Activated CD8-positive, alpha-beta T cell treated with anti-CD3 and anti-CD28 coated beads for 36 hours (primary cell): ENCODE data around the gene TNIK. TPM values are rescaled to one million over a fixed set of nuclear protein-coding genes. Genes with fewer than 3 reads are reported as not detected.
A peak's percentile ranks its signal among the peaks of the same experiment; 100 is the strongest.

ENCODE experiments used
- ATAC-seq: fragments of 200-7000 bp; cut with Tn5 transposase; one replicate; pipeline ENCODE4 v1.10.0; 2021; ENCODE audit warnings: mild to moderate bottlenecking, moderate library complexity
- CTCF ChIA-PET: fragments of 350-600 bp; sonication (Branson Sonifier 250); formaldehyde crosslinking; loops from one replicate; lab custom pipeline; 2021; ENCODE audit warnings: antibody characterized with exemption; lab: Charles Lee
- POLR2A ChIA-PET: fragments of 350-600 bp; sonication (Branson Sonifier 250); formaldehyde crosslinking; loops from one replicate; lab custom pipeline; 2021; ENCODE audit warnings: antibody characterized with exemption; lab: Charles Lee
- DNase-seq: peaks from one replicate; pipeline ENCODE4 v3.0.0-alpha.2; 2020
- H3K27ac Mint-ChIP-seq: one replicate; pipeline ENCODE4 v1.8.0; 2021; ENCODE audit warnings: mild to moderate bottlenecking, mixed read lengths
- H3K27me3 Mint-ChIP-seq: one replicate; pipeline ENCODE4 v1.8.0; 2021; ENCODE audit warnings: mixed read lengths
- H3K36me3 Mint-ChIP-seq: one replicate; pipeline ENCODE4 v1.8.0; 2021; ENCODE audit warnings: low read depth, mixed read lengths
- H3K4me1 Mint-ChIP-seq: one replicate; pipeline ENCODE4 v1.8.0; 2021; ENCODE audit warnings: low read depth, mixed read lengths
- H3K4me3 Mint-ChIP-seq: one replicate; pipeline ENCODE4 v1.8.0; 2021; ENCODE audit warnings: mild to moderate bottlenecking, moderate library complexity, mixed read lengths
- H3K9me3 Mint-ChIP-seq: one replicate; pipeline ENCODE4 v1.8.0; 2021; ENCODE audit warnings: mixed read lengths
- intact Hi-C: fragments of 100-400 bp; cut with micrococcal nuclease; formaldehyde crosslinking; loops from one replicate; pipeline ENCODE4 v1.10.0; 2022
- total RNA-seq, 2 experiments: library from RNA; stranded (reverse); gene quantifications; one replicate each; pipeline ENCODE4 v1.2.3, GENCODE V29; 2021
- TF ChIP-seq, protein P1 (sequence below): fragments of 200-600 bp; IDR thresholded peaks from one replicate; pipeline ENCODE4 v1.8.0; 2022; ENCODE audit warnings: antibody characterized with exemption, mild to moderate bottlenecking

Gene TNIK
- total RNA-seq, 2 experiments from 2014 or later = 25.1 to 28.8 TPM

DNA sequence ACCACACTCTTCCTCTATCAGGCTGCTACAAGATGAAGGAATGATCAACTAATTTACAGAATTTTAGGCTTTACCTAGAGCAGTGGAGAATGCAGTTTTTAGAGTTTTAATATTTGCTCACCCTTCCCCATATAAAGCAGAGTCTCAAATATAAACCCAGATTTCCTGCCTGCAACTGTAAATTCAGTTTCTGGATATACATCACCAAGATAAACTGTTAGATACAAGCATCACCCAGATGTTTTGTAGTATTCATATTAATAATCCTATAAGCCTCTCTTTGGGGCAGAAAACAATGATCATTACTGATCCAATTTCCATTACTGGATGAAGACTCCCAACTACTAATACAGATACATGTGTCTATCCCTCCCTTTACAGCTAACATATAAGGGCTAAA lies 205.9 kb downstream of the TNIK start:
- ChIA-PET CTCF (interaction anchor here (1.5 to 2.4 kb wide), 2 partner anchors 9 to 207 kb away, joined by 5 to 7 read pairs; partner anchors contain the start of gene TNIK), POLR2A (no interaction called here)

GRCh38 chr3:171251835-171252234 lies 208.4 kb downstream of the TNIK start:
- Mint-ChIP-seq H3K4me3 (no peak overlapping the region), H3K9me3 (peaks cover 3% of the 10 kb centered on the region), H3K36me3 (peaks cover 19% of the 10 kb centered on the region), H3K27ac (peak overlapping the region; percentile 43), H3K4me1 (peaks cover 73% of the 10 kb centered on the region), H3K27me3 (no peaks in the 10 kb centered on the region)
- ChIA-PET CTCF (interaction anchor here (0.6 kb wide), 1 partner anchor 42 kb away, joined by 3 read pairs; no protein-coding TSS in a partner anchor), POLR2A (no interaction called here)
- DNase-seq = peak; percentile 55
- no peak for ATAC-seq
- intact Hi-C loops = loop anchor here (10.0 kb wide), 1 partner anchor 313 kb away; no protein-coding TSS in a partner anchor
- TF ChIP-seq, protein P1, sequence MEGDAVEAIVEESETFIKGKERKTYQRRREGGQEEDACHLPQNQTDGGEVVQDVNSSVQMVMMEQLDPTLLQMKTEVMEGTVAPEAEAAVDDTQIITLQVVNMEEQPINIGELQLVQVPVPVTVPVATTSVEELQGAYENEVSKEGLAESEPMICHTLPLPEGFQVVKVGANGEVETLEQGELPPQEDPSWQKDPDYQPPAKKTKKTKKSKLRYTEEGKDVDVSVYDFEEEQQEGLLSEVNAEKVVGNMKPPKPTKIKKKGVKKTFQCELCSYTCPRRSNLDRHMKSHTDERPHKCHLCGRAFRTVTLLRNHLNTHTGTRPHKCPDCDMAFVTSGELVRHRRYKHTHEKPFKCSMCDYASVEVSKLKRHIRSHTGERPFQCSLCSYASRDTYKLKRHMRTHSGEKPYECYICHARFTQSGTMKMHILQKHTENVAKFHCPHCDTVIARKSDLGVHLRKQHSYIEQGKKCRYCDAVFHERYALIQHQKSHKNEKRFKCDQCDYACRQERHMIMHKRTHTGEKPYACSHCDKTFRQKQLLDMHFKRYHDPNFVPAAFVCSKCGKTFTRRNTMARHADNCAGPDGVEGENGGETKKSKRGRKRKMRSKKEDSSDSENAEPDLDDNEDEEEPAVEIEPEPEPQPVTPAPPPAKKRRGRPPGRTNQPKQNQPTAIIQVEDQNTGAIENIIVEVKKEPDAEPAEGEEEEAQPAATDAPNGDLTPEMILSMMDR = no peak

More for the DNA sequence above, 205.9 kb downstream of the TNIK start:
- H3K27ac Mint-ChIP-seq = peak overlapping the region; percentile 91
- H3K4me3 Mint-ChIP-seq = no peak overlapping the region
- ATAC-seq (no peak), DNase-seq (no peak)
- TF ChIP-seq, protein P1 = no peak
- peaks cover 19% of the 10 kb centered on the region for H3K36me3 Mint-ChIP-seq
- H3K9me3 Mint-ChIP-seq = peaks cover 3% of the 10 kb centered on the region
- no peaks in the 10 kb centered on the region for H3K27me3 Mint-ChIP-seq
- intact Hi-C loops = loop anchor here (10.0 kb wide), 1 partner anchor 310 kb away; no protein-coding TSS in a partner anchor
- peaks cover 90% of the 10 kb centered on the region for H3K4me1 Mint-ChIP-seq

DNA sequence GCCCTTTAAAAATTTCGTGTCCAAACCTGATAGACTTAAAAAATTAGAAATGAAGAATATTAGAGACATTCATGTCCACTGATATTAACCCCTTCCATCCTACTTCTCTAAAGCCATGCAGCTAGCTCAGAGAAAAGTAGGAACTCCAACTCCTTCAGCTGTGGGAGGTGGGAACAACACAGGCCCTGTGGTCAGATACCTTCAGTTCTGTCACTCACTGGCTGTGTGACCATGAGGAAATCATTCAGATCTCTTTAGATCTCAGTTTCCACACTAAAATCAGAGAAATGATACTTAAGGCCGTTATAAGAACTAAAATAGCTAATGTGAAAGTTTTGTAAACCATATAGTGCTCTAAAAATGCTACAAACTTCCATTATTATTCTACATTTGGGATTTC lies 209.8 kb downstream of the TNIK start:
- H3K27me3 Mint-ChIP-seq = no peaks in the 10 kb centered on the region
- ATAC-seq (no peak), DNase-seq (no peak)
- H3K4me3 Mint-ChIP-seq = no peak overlapping the region
- intact Hi-C loops = loop anchor here (10.0 kb wide), 1 partner anchor 314 kb away; no protein-coding TSS in a partner anchor
- peaks cover 13% of the 10 kb centered on the region for H3K36me3 Mint-ChIP-seq
- peaks cover 59% of the 10 kb centered on the region for H3K4me1 Mint-ChIP-seq
- H3K9me3 Mint-ChIP-seq = no peaks in the 10 kb centered on the region
- no peak overlapping the region for H3K27ac Mint-ChIP-seq
- TF ChIP-seq, protein P1 = no peak
- ChIA-PET POLR2A (interaction anchor here (1.0 kb wide), 1 partner anchor 18 kb away, joined by 4 read pairs; no protein-coding TSS in a partner anchor), CTCF (interaction anchor here (0.9 to 1.2 kb wide), 3 partner anchors 9 to 55 kb away, joined by 3 to 5 read pairs (median 4); no protein-coding TSS in a partner anchor)

- POLR2A ChIA-PET = interaction anchor here (0.7 to 1.9 kb wide), 5 partner anchors 9 to 62 kb away, joined by 3 to 11 read pairs (median 4); no protein-coding TSS in a partner anchor
- Mint-ChIP-seq H3K4me3 (no peak overlapping the region), H3K27ac (no peak overlapping the region), H3K27me3 (no peaks in the 10 kb centered on the region), H3K9me3 (no peaks in the 10 kb centered on the region), H3K36me3 (peaks cover 13% of the 10 kb centered on the region), H3K4me1 (peaks cover 51% of the 10 kb centered on the region)
- CTCF ChIA-PET = interaction anchor here (0.6 to 1.7 kb wide), 6 partner anchors 9 to 220 kb away, joined by 3 to 8 read pairs (median 4); no protein-coding TSS in a partner anchor
- DNase-seq (no peak), ATAC-seq (peak; percentile 6)
- intact Hi-C loops = loop anchor here (5.0 kb wide), 1 partner anchor 38 kb away; no protein-coding TSS in a partner anchor
- TF ChIP-seq, protein P1 = no peak
These were observed 211.0 kb downstream of the TNIK start for GRCh38 chr3:171249245-171249644.
